TTC549 (cell line): Measurements from ENCODE around the gene CCL7.
"Not testable (repeated sequence)": the region's sequence is repeated elsewhere in the genome, so short reads cannot be mapped to it uniquely, and the experiment has no call there.

Experiments used
- FAIRE-seq: peaks from 2 replicates; lab custom pipeline; 2012; peaks lifted over from hg19 to GRCh38; lab: Jason Lieb, UNC

CCL7 gene

GRCh38 chr17:34269969-34270368, at the start of gene CCL7:
Gene CCL7, plus strand, starts transcription at chr17:34270221. Its CDS starts 70 bp downstream, at chr17:34270291.
- FAIRE-seq, result no peak

- FAIRE-seq, result no peak
These were observed 49.1 kb upstream of the CCL7 start for GRCh38 chr17:34220752-34221395.

- FAIRE-seq, result no peak
These were observed 48.6 kb upstream of the CCL7 start for GRCh38 chr17:34221411-34221810.

- FAIRE-seq, result no peak
These were observed 47.1 kb upstream of the CCL7 start for GRCh38 chr17:34222722-34223497.

- FAIRE-seq, result no peak
These were observed 45.0 kb upstream of the CCL7 start for GRCh38 chr17:34225046-34225445.

GRCh38 chr17:34226011-34226743, 43.8 kb upstream of the CCL7 start:
- no peak for FAIRE-seq

- FAIRE-seq, result no peak
These were observed 43.3 kb upstream of the CCL7 start for GRCh38 chr17:34226744-34227034.

GRCh38 chr17:34227293-34227692, 42.7 kb upstream of the CCL7 start:
- FAIRE-seq, result not testable (repeated sequence)

- FAIRE-seq, result no peak
These were observed 42.3 kb upstream of the CCL7 start for GRCh38 chr17:34227707-34228106.

GRCh38 chr17:34228781-34229180, 41.2 kb upstream of the CCL7 start:
- FAIRE-seq, result no peak

GRCh38 chr17:34230342-34230741, 39.7 kb upstream of the CCL7 start:
- FAIRE-seq, result no peak

- no peak for FAIRE-seq
These were observed 35.4 kb upstream of the CCL7 start for GRCh38 chr17:34234616-34235015.

GRCh38 chr17:34235389-34236028, 34.5 kb upstream of the CCL7 start:
- FAIRE-seq, result no peak

GRCh38 chr17:34236281-34236892, 33.6 kb upstream of the CCL7 start:
- no peak for FAIRE-seq

- no peak for FAIRE-seq
These were observed 32.6 kb upstream of the CCL7 start for GRCh38 chr17:34237458-34237857.

- no peak for FAIRE-seq
These were observed 29.0 kb upstream of the CCL7 start for GRCh38 chr17:34241062-34241461.

- no peak for FAIRE-seq
These were observed 27.2 kb upstream of the CCL7 start for GRCh38 chr17:34242587-34243363.

GRCh38 chr17:34243364-34244320, 26.4 kb upstream of the CCL7 start:
- no peak for FAIRE-seq

GRCh38 chr17:34245351-34245905, 24.6 kb upstream of the CCL7 start:
- FAIRE-seq, result no peak

- no peak for FAIRE-seq
These were observed 23.6 kb upstream of the CCL7 start for GRCh38 chr17:34246446-34246845.
